HPDE6-E6E7 (cell line): Measurements from ENCODE around the gene METRNL.
"Not testable (repeated sequence)": the region's sequence is repeated elsewhere in the genome, so short reads cannot be mapped to it uniquely, and the experiment has no call there.

ENCODE experiments used
- DNase-seq: peaks from one replicate; pipeline ENCODE4 v3.0.0; 2011; ENCODE audit warnings: missing footprints; ENCODE audit errors: extremely low spot score

Gene METRNL

GRCh38 chr17:83106056-83106588 lies 26.7 kb downstream of the METRNL start:
- no peak for DNase-seq

DNA sequence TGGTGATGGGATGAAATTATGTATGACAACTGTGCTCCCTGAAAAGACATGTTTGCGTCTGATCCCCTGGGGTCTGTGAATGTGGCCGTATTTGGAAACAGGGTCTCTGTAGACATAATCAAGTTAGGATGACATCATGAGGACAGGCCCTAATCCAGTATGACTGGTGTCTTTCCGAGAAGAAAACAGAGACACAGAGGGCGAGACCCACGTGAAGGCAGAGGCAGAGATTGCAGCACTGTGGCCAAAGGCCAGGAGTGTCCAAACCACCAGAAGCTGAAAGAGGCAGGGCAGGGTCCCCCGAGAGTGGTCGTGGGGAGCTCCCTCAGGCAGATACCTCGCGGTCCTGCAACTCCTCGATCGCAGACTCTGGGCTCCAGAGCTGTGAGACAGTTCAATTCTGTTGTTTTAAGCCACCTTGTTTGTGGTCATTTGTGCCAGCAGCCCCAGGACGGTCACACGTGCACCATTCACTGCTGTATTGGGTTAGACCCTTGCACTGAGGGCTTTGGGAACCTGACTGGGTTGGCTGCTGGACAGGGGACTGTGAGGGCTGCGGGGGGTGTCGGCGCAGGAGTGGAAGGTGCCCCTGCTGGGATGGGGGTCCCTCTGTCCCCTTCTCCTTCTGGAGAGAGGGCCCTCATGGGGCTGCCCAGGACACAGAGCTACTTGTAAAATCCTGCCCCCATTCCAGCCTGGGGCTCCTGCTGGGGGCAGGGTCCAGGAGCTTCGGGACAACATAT lies 27.7 kb downstream of the METRNL start:
- no peak for DNase-seq

- DNase-seq: no peak
Observed at GRCh38 chr17:83107656-83108048, 28.2 kb downstream of the METRNL start.

DNA sequence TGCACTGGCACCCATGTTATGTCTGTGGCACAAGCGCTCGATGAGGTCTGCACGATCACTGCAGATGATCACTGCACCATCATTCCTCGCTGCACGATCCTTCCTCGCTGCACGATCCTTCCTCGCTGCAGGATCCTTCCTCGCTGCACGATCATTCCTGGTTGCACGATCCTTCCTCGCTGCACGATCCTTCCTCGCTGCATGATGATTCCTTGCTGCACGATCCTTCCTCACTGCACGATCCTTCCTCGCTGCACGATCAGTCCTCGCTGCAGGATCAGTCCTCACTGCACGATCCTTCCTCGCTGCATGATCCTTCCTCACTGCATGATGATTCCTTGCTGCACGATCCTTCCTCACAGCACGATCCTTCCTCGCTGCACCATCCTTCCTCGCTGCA lies 29.3 kb downstream of the METRNL start:
- DNase-seq: no peak

DNA sequence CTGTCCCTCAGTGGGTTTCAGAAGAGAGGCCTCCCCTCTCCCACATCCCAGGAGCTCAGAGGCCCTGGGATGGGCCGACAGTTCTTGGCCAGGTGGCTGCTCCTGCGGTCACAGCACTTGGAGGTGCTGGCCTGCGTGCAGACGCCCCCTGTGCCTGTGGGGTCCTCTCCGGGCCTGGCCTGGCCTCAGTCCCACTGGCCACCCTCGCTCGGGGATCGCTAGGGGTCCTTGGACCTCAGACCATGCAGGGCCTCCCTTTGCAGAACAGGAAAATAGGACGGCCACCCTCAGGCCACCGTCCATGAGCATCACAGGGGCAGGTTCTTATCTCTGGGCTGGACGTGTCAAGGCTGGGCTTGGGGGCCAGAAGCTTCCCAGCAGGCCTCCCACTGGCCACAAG lies 30.0 kb downstream of the METRNL start:
- DNase-seq: no peak

GRCh38 chr17:83109793-83110645 lies 30.6 kb downstream of the METRNL start:
- DNase-seq: peak; percentile 93

DNA sequence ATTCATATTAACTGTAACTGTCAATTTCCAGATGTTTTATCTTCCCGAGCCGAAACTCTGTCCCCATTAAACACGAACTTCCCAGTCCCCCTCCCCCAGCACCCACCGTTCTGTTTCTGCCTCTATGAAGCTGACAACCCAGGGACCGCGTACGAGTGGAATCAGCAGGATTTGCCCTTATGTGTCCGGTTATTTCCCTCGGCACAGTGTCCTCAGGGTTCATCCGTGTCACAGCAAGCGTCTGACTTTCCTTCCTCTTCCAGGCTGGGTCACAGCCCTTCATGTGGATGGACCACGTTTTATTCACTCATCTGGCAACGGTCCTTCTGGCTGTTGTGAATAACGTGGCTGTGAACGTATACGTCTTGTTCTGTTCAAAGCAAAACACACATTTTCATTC lies 31.3 kb downstream of the METRNL start:
- DNase-seq: no peak

GRCh38 chr17:83111516-83112282 lies 32.3 kb downstream of the METRNL start:
- DNase-seq: no peak

- no peak for DNase-seq
Observed at GRCh38 chr17:83113381-83113780, 34.0 kb downstream of the METRNL start.

GRCh38 chr17:83113792-83114191 lies 34.4 kb downstream of the METRNL start:
- DNase-seq: no peak

- DNase-seq: no peak
Observed at GRCh38 chr17:83114706-83115105, 35.3 kb downstream of the METRNL start.

DNA sequence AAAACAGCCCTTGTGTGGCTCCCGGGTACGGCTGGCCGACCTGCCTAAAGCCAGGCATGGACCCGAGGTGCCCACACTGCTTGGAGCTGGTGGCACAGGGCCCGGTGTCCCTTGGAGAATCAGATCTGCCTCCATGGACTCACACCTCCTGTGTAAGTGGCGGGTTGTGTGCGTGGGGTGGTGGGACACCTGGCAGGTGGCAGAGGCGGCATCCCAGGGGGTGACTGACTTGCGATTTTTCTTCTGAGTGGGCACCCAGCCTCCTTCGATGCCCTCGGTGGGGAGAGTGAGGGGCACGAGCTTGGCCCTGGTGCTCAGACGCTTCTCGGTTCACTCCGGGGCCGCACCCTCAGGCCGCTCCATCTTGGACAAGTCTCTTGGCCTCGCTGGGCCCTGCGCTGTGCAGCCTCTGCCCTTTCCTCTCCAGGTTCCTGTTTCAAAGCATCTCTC lies 35.8 kb downstream of the METRNL start:
- no peak for DNase-seq

DNA sequence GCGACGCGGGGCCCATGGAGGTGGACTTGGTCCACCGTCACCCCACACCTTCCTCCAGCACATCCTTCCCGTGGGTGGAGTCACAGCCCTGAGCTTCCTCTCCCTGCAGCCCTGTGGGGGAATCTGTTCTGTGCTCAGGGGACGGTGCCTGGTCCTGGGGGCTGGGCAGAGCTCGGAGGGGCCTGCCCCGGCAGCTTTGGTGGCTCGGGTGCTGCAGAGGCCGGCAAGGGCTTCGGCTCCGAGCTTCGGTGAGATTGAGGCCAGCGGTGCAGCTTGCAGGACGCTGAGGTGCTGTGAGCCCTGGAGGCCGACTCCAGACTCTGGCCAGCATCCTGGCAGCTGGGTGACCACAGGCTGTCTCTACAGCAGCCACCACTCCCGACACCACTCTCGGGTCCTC lies 36.4 kb downstream of the METRNL start:
- DNase-seq: no peak

DNA sequence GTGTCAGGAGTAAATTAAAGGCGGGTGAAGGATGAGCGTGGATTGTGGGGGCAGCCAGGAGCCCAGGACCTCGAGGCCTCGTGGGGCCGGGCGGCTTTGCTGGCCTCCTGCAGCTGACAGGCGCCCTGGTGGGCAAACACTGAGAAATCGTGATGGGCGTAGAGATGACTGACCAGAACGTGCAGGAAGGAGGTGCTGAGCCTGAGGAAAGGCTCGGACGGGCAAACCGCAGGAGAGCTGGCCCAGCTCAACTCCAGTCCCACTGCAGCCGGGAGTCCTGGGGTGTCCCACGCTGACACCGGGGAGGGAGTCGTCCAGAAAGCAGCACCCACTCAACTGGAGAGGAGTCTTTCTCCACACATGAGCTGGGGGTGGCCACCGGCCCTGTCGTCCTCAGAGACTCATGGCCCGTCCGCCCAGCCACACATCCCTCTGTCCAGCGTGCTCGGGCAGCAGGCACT lies 36.9 kb downstream of the METRNL start:
- DNase-seq: no peak

- DNase-seq: no peak
Observed at GRCh38 chr17:83116783-83117555, 37.6 kb downstream of the METRNL start.

- DNase-seq: no peak
Observed at GRCh38 chr17:83117583-83117982, 38.2 kb downstream of the METRNL start.

- DNase-seq: no peak
Observed at GRCh38 chr17:83118071-83118841, 38.8 kb downstream of the METRNL start.

- no peak for DNase-seq
Observed at GRCh38 chr17:83119987-83120864, 40.8 kb downstream of the METRNL start.

GRCh38 chr17:83121473-83121872 lies 42.1 kb downstream of the METRNL start:
- not testable (repeated sequence) for DNase-seq
